ENCODE measurements around the gene SLC1A2. TPM values are rescaled to one million over a fixed set of nuclear protein-coding genes. Genes with fewer than 3 reads are reported as not detected.

Gene SLC1A2
- total RNA-seq, 2 donors from 2014 or later = 0.54 to 0.78 TPM

GRCh38 chr11:35352077-35352888 is 67.1 kb downstream of the SLC1A2 start:
- no peak for ATAC-seq (ENCODE audit: insufficient number of reproducible peaks, low FRiP score, low read depth)
- H3K27me3 ChIP-seq (replicated peaks; ENCODE audit: insufficient read depth) = no peaks in the 10 kb centered on the region
- H3K4me1 ChIP-seq (ENCODE audit: control insufficient read depth in 1 of 2, low read depth in 2 of 2) = peaks cover 0 to 7% of the 10 kb centered on the region in 2 donors
- no peaks in the 10 kb centered on the region for H3K9me3 ChIP-seq
- no peak for DNase-seq (ENCODE audit: low spot score)
- H3K36me3 ChIP-seq = no peaks in the 10 kb centered on the region
- H3K4me3 ChIP-seq = no peak overlapping the region
- no peak for TF ChIP-seq CTCF (IDR thresholded peaks at IDR 0.05)
- H3K27ac ChIP-seq = no peak overlapping the region

GRCh38 chr11:35349897-35350296 is 69.5 kb downstream of the SLC1A2 start:
- DNase-seq (ENCODE audit: low spot score) (no peak), ATAC-seq (ENCODE audit: insufficient number of reproducible peaks, low FRiP score, low read depth) (no peak)
- no peak for TF ChIP-seq CTCF (IDR thresholded peaks at IDR 0.05)
- no peaks in the 10 kb centered on the region for H3K9me3 ChIP-seq
- no peak overlapping the region for H3K27ac ChIP-seq
- peaks cover 0 to 12% of the 10 kb centered on the region in 2 donors for H3K4me1 ChIP-seq (ENCODE audit: control insufficient read depth in 1 of 2, low read depth in 2 of 2)
- no peaks in the 10 kb centered on the region for H3K36me3 ChIP-seq
- no peaks in the 10 kb centered on the region for H3K27me3 ChIP-seq (replicated peaks; ENCODE audit: insufficient read depth)
- H3K4me3 ChIP-seq = no peak overlapping the region

GRCh38 chr11:35348898-35349687 is 70.3 kb downstream of the SLC1A2 start:
- H3K27me3 ChIP-seq (replicated peaks; ENCODE audit: insufficient read depth) = no peaks in the 10 kb centered on the region
- TF ChIP-seq CTCF (IDR thresholded peaks at IDR 0.05) = no peak
- peaks cover 0 to 20% of the 10 kb centered on the region in 2 donors for H3K4me1 ChIP-seq (ENCODE audit: control insufficient read depth in 1 of 2, low read depth in 2 of 2)
- ATAC-seq (ENCODE audit: insufficient number of reproducible peaks, low FRiP score, low read depth) (no peak), DNase-seq (ENCODE audit: low spot score) (no peak)
- no peak overlapping the region for H3K27ac ChIP-seq
- no peaks in the 10 kb centered on the region for H3K36me3 ChIP-seq
- no peak overlapping the region for H3K4me3 ChIP-seq
- H3K9me3 ChIP-seq = no peaks in the 10 kb centered on the region

- Histone ChIP-seq H3K4me3 (no peak overlapping the region), H3K4me1 (ENCODE audit: control insufficient read depth in 1 of 2, low read depth in 2 of 2) (peaks cover 0 to 21% of the 10 kb centered on the region in 2 donors), H3K27ac (no peak overlapping the region), H3K9me3 (no peaks in the 10 kb centered on the region), H3K27me3 (replicated peaks; ENCODE audit: insufficient read depth) (no peaks in the 10 kb centered on the region), H3K36me3 (no peaks in the 10 kb centered on the region)
- DNase-seq (ENCODE audit: low spot score) (no peak), ATAC-seq (ENCODE audit: insufficient number of reproducible peaks, low FRiP score, low read depth) (no peak)
- TF ChIP-seq CTCF (IDR thresholded peaks at IDR 0.05) = no peak
These were observed 71.4 kb downstream of the SLC1A2 start for GRCh38 chr11:35347921-35348331.

GRCh38 chr11:35347173-35347878 is 72.0 kb downstream of the SLC1A2 start:
- peaks cover 0 to 21% of the 10 kb centered on the region in 2 donors for H3K4me1 ChIP-seq (ENCODE audit: control insufficient read depth in 1 of 2, low read depth in 2 of 2)
- H3K4me3 ChIP-seq = no peak overlapping the region
- H3K36me3 ChIP-seq = no peaks in the 10 kb centered on the region
- DNase-seq (ENCODE audit: low spot score) (no peak), ATAC-seq (ENCODE audit: insufficient number of reproducible peaks, low FRiP score, low read depth) (no peak)
- H3K27ac ChIP-seq = no peak overlapping the region
- TF ChIP-seq CTCF (IDR thresholded peaks at IDR 0.05) = no peak
- H3K27me3 ChIP-seq (replicated peaks; ENCODE audit: insufficient read depth) = no peaks in the 10 kb centered on the region
- no peaks in the 10 kb centered on the region for H3K9me3 ChIP-seq
